Measurements from ENCODE around the gene AKAP13.

Gene AKAP13

DNA sequence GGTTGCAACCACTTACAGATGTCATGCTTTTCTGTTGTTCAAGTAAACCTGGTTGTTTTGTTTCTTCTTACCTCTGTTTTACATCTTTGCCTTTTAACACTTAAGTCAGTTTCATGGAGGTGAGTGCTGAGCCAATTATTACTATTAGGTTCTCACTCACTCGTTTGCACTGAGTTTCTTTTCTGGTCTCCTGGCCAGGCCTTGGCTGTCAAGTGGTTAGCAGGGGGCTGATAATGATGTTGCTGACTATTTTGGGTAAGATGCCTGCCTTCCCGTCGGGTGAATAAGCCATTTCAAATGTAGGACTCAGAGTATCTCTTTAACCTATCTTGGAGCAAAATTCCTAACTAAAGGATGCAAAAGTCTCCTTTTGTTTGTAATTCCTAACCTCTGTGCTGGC lies 335.9 kb downstream of the AKAP13 start:
- FAIRE-seq: no peak

DNA sequence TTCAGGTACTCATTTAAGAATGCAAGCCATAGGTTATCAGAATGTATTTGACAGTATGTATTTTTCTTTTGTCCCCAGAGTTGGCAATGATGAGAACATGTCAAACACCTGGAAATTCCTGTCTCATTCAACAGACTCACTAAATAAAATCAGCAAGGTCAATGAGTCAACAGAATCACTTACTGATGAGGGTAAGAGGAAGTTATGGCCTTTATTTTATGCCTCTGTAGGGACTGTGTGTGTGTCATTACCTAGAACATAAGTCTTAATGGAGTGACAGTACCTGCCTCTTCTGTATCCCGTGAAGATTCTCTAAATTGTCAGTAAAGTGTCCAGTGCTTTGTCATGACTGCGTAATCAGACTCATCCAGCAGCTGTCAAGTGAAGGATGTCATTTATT lies 336.8 kb downstream of the AKAP13 start:
- no peak for FAIRE-seq

DNA sequence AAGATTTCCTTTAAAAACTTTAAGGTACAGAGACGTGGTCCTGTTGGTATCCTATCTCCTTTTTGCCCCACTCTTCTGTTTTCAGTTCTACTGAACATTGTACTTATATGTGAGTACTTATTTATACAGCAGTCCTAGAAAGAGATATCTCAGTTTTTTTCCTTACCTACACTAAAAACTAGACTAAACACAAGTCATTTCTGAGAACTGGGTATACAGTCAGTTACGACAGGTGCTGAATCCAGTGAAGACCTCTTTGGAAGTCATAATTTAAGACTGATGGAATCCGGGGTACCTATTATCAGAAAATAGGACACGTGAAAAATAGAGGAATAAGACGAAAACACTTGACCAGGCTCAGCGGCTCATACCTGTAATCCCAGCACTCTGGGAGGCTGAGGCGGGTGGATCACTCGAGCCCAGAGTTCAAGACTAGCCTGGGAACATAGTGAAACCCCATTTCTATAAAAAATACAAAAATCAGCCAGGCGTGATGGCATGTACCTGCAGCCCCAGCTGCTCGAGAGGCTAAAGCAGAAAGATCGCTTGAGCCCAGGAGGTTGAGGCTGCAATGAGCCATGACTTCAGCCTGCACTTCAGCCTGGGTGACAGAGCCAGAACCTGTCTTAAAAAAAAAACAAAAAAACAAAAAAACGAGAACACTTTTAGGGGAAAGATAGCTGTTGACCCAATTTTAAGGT lies 338.0 kb downstream of the AKAP13 start:
- no peak for FAIRE-seq

DNA sequence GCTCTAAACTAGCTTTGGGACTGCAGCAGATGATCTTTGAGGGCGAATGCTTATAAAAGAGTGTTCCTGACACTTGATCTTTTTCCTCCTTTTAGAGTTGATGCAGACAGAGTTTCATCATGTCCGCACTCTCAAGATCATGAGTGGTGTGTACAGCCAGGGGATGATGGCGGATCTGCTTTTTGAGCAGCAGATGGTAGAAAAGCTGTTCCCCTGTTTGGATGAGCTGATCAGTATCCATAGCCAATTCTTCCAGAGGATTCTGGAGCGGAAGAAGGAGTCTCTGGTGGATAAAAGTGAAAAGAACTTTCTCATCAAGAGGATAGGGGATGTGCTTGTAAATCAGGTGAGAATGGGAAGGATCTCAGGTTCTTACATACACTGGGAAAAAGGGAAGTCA lies 338.6 kb downstream of the AKAP13 start:
- FAIRE-seq: no peak

DNA sequence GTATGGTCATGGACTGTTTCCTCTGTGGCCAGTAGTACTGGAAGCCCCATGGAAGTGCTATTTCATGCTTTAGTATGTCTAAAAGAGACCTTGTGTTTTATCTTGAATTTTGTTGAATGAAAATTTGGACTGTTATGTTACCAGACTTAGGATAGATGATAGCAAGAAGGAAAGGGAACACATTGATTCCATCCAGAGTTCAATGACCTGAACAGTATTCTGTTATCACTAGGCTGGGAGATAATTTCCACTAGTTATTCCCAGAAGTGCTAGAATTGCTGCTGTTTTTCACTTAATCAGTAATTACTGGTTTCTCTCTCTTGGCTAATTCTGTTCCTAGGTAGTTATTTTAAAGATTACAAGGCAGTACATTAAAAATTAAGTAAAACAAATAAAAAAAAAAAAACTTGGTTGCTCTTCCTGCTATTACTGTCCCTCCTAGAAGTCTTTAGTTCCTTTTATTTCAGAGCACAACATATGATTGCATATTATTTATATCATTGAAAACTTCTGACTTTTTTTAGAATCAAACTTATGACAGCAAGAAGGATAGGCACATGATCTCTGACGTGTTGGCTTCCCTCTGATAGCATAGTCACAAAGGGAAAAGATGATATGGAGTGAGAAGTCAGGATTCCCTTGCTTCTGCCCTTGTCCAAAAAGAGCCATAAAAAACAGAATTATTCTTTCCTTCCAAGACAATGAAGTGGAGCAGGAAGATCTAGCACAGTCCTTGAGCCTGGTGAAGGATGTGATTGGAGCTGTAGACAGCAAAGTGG lies 342.2 kb downstream of the AKAP13 start:
- FAIRE-seq: no peak

DNA sequence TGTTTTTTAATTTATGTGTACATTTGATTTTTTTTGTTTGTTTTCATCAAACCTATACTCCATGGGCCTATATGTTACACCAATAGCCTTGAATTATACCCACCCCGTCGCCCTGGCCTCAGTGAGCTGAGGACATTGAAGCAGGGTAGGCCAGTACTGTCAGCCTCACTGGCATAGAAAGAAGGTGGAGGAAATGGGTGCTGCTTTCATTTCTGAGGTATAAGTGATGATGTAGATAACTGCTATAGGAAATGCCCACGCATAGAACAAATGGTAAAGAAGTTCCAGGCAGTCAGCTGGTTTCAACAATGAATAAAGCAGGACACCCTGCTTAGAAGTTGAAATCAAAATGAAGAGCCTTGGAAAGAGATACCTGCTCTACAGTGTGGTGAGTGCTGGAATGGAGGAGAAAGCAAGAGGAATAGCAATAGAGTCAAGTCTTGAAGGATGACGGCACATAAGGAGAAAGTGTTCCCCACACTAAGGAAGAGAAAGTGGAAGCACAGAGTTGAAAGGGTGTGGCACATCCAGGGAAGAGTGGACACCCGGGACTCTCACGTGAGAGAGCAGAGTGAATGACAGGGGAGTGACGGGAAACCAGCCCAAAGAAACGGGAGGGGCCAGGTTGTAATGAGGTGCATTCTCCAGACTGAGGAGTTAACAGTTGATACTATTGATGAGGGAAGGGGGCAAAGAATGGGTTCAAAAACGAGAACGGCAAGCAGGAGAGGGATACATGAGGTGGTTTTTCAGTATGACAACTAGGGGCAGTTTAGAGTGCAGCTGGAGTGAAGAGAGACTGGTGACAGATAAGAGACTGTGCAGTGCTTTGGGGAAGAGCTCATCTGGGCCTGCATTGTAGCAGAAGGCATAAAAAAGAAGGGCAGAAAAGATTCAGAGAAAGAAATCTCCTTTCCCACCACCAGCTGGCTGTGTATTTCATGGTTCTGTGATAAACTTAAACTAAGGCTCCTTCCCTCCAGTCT lies 343.9 kb downstream of the AKAP13 start:
- FAIRE-seq: no peak

DNA sequence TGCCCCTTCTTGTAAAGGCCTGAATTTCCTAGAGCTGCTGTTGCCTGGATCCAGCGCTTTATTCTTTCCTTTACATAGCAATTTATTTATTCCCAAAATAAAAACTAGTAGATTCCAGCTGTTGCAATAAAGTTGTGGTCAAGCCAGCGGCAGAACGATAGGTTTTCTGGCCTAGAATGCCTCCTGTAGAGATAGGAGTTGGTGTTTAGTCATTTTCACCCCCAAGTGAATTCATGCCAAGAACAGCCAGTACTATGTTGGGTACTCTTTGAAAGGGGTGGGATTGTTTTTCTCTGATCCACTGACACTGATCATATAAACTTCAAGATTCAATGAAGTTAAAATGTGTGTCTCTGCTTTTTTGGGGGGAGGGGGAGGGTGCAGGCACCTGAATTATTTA lies 344.6 kb downstream of the AKAP13 start:
- no peak for FAIRE-seq

DNA sequence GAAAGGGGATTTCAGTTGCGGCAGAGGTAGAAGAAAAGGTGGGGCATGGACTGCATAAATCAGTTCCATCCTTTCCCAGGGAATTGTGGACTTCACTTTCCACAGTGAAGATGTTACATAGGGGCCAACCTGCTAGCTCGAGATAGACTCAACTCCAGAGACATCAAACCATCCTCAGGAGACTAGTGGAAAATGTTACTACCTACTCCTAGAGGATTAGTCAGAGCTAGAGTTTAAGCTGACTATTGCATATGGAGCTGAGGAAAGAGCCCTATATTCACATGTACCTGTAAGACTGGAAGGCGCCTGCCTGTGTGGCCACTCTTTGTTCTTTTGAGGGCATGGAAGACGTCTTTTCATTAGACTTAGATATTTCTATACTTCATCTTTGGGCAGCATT lies 345.2 kb downstream of the AKAP13 start:
- FAIRE-seq: no peak

DNA sequence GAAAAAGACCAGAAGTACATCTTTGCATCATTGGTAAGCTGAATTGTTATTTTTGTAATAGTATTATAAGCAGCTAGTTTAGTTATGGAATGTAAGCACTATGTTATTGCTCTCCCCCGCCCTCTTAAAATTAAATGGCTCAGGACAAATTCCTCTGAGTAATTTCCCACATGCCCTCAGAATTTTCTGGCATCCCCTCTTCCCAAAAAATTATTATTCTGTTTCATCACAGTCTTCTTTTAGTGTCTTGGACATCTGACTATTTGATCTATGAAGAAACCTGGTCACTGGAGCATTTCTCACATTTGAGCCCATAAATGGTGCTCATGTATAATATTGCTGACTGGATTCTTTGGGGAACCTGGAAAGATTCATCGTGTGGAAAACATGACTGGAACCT lies 346.1 kb downstream of the AKAP13 start:
- no peak for FAIRE-seq

DNA sequence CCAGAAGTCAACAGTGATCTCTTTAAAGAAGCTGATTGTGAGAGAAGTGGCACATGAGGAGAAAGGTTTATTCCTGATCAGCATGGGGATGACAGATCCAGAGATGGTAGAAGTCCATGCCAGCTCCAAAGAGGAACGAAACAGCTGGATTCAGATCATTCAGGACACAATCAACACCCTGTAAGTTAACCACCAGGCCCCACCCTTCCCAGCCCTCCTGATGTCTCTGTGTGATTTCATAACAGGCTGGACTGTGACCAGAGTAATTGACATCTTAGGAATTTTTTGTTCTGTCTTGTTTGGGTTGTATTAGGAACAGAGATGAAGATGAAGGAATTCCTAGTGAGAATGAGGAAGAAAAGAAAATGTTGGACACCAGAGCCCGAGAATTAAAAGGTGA lies 346.7 kb downstream of the AKAP13 start:
- no peak for FAIRE-seq

DNA sequence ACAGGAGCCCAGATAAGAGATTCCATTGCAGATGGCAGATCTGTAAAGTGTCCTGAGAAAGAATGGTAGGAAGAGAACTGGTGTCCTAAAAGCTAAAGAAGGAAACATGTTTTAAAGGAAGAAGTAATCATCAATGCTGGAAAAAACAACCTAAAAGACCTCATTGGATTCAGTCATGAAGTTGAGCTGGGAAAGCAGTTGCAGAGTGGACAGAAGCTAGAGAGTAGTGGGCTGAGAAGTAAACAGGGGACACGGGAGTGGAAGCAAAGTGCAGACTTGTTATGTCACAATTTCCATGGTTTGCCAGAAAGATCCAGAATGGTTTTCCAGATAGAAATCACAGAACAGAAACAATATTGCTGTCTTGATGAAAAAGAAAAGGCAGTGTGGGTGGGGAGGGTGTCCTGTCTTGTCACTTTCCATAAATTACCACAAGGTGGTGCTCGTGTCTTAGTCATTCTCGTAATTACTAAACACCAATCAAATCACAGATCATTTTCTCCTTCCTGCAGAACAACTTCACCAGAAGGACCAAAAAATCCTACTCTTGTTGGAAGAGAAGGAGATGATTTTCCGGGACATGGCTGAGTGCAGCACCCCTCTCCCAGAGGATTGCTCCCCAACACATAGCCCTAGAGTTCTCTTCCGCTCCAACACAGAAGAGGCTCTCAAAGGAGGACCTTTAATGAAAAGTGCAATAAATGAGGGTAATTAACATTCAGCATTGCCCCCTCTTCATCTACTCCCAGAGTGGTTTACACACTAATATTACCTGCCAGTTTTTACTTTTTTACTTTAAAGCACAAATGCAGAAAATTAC lies 349.8 kb downstream of the AKAP13 start:
- peak; percentile 99 for FAIRE-seq

DNA sequence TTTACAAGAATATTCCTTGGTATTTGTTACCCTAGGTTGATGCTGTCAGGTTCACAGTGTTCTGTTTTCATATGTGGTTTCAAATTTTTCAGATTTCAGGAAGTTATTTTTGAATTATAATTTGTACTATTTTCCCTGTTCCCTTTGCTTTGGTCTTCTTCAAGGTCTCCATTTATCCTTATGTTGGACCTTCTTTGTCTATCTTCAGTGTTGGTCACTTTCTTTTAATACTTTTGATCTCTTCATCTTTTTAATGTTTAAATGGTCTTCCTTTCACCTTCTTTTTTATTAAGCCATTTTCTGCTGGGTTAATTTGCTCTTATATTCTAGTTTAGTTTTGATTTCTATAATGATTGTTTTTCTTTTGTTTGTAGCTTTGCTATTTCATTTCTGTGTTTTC lies 353.0 kb downstream of the AKAP13 start:
- no peak for FAIRE-seq

DNA sequence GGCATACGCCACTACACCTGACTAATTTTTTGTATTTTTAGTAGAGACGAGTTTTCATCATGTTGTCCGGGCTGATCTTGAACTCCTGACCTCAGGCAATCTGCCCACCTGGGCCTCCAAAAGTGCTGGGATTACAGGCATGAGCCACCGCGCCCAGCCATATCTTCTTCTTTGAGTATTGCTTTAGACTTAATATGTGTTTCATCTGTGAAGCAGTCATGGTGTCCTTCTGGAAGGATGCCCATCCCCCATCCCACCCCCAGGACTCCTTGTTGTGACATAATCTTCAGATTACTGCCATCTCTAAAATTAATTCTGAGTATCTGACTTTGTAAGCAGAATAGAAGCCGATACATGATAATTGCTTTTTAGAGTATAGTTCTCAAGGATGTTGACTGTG lies 356.7 kb downstream of the AKAP13 start:
- FAIRE-seq: no peak

DNA sequence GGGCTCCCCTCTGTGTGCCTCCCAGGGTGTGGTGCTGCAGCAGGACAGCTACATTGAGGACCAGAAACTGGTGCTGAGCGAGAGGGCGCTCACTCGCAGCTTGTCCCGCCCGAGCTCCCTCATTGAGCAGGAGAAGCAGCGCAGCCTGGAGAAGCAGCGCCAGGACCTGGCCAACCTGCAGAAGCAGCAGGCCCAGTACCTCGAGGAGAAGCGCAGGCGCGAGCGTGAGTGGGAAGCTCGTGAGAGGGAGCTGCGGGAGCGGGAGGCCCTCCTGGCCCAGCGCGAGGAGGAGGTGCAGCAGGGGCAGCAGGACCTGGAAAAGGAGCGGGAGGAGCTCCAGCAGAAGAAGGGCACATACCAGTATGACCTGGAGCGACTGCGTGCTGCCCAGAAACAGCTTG lies 360.6 kb downstream of the AKAP13 start:
- no peak for FAIRE-seq

DNA sequence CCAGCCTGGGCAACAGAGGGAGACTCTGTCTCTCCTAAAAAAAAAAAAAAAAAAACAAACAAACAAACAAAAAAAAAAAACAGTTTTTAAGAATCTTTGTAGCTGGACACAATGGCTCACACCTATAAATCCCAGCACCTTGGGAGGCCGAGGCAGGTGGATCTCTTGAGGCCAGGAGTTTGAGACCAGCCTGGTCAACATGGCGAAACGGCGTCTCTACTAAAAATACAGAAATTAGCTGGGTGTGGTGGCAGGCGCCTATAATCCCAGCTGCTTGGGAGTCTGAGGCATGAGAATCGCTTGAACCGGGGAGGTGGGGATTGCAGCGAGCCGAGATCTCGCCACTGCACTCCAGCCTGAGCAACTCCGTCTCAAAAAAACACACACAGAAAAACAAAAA lies 361.3 kb downstream of the AKAP13 start:
- FAIRE-seq: no peak

DNA sequence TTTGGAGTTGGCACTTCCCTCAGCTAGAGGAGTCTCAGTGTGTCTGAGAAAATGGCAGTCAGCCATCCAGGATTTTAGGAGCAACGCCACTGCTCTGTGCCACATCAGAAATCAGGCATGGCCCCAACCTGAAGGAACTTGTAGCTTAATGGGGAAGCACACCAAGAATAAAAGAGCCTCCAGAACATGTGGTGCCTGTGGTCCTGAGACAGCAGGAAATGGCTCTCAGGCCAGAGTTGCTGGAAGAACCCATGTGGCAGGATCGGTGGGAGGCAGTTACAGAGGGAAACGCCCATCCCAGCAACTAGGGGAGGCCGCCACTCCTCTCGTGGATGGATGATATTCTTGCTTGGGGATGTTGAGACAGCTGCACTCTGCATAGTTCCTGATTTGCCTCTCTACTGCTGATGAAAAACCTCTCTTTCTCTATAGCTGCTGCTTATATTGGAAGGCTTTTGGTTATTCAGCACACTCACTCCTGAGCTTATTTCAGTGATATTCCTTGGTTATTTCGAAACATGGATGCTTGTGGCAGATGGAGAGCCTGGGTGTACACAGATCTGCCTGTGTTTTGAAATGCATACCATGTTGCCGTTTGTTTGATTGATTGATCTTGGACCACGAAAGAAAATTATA lies 361.9 kb downstream of the AKAP13 start:
- no peak for FAIRE-seq

DNA sequence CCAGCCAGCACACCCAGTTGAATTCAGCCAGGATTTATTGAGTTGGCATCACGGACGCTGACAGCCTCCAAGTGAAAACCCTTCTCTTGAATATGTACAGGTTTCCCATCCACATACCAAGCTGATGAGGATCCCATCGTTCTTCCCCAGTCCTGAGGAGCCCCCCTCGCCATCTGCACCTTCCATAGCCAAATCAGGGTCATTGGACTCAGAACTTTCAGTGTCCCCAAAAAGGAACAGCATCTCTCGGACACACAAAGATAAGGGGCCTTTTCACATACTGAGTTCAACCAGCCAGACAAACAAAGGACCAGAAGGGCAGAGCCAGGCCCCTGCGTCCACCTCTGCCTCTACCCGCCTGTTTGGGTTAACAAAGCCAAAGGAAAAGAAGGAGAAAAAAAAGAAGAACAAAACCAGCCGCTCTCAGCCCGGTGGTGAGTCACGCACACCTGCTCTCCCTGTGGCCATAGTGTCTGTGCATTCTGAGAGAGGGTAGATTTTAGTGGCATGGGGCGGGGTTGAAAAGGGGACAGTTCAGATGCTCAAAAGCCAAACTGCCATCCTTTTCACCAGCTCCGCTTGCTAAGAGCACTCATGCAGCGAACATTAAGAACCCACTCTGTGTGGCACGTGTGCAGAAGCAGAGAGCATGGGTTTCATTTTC lies 363.1 kb downstream of the AKAP13 start:
- FAIRE-seq: no peak

DNA sequence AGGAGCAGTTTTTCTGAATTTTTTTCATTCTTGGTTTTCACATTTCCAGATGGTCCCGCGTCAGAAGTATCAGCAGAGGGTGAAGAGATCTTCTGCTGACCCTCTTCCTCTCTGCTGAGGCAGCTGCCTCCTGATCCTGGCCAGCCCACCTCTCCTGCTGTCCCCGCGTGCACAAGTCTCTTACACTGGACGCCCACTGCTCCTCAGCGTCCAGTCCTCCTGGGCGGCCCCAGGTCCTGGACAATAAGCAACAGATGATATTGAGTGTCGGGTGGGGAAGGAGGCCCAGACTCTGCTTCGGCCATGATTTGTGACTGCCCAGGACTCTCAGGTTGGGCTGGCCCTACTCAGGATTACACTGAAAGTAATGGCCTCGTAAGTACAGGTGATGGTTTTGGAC lies 364.2 kb downstream of the AKAP13 start:
- FAIRE-seq: no peak

DNA sequence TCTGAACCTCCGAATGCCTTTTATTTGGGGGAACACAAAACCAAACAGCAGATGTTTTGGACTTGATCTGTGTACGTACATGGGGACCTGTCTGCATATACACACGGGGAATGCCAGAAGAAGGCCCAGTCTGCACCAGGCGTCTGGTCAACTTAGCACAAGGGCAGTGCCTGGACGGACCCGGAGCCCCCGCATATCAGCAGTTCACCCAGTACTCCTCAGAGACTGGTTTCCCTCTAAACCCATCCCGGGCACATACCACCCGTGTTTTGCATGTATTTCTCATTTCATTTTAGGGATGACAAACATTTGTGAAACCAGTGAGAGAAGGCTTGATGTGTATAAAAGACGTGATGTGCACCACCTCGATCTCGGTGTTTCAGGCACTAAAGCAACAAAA lies 364.6 kb downstream of the AKAP13 start:
- FAIRE-seq: no peak

DNA sequence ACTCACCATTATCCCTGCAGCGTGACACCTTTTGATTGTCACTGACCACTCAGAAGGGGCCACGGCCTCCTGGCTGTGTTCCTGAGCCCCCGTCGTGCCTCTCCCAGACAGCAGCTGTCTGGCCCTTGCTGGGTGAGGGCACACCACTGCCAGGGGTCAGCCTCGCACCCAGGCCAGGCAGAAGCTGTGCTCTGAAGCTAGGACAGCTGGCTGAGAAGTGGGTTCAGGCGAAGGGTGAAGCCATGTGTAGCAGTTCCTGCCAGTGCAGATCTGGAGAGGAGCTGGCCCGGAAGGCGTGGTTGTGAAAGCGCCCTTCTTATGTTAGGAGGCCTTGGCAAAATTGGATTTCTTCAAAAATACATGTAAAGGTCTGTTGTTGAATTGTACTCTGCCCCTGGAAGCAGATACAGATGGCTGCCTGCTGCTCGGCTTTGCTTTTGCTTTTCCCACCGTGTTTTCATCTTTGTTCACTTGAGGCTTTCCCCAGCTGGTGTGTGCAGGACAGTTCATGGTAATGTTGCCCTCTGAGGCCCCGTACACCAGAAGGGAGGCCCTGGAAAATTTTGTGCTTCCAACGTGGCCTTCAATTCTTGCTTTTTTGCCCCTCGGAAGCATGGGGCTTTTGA lies 365.2 kb downstream of the AKAP13 start:
- FAIRE-seq: no peak

DNA sequence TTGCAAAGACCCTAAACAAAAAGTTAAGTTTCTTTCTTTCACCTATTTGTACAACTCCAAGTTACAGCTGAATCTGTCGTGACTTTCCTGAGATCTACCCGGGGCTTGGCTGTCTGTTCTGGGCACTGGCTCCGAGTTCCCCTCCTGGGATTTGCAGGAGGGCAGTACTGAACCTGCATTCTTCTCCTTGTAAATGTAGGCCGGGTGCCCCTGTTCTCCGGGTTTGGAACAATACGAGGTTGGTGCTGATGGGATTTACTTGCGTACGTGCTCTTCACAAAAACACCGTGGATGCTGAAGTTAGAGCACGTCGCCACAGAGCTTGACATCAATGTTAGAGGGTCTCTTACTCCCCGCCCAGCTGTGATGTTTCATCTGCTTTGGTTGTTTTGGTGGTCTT lies 366.2 kb downstream of the AKAP13 start:
- no peak for FAIRE-seq
